Pancreas (tissue), 10 donors: ENCODE results near the gene FEM1C. TPM values are rescaled to one million over a fixed set of nuclear protein-coding genes. Genes with fewer than 3 reads are reported as not detected.
A peak's percentile ranks its signal among the peaks of the same experiment; 100 is the strongest.

Experiments used
- ATAC-seq, 4 donors: fragments of 200-7000 bp; cut with Tn5 transposase; one replicate each; pipeline versions ENCODE4 v1.8.0 to v1.9.1; 2020; ENCODE audit warnings: mild to moderate bottlenecking in 4 of 4, moderate library complexity in 4 of 4
- DNase-seq, 6 donors: peaks; one replicate each; pipeline ENCODE4 v3.0.0-alpha.2; 2020
- FAIRE-seq: peaks from 2 replicates; lab custom pipeline; 2012; peaks lifted over from hg19 to GRCh38; lab: Jason Lieb, UNC
- H3K27ac ChIP-seq, 4 donors: fragments of 200-600 bp; sonication (generic); 1 replicate in 3 of 4; 2 replicates in 1 of 4; pipeline versions ENCODE4 v1.5.0 to v1.8.0; 2020
- H3K27me3 ChIP-seq, 4 donors: fragments of 200-600 bp; one replicate each; pipeline ENCODE4 v1.8.0; 2021
- H3K36me3 ChIP-seq, 3 donors: fragments of 200-600 bp; sonication (generic) in 1 of 3; one replicate each; pipeline versions ENCODE4 v1.5.0 to v1.8.0; 2020 to 2021
- H3K4me1 ChIP-seq, 3 donors: fragments of 200-600 bp; one replicate each; pipeline ENCODE4 v1.8.0; 2021
- H3K4me3 ChIP-seq, 4 donors: fragments of 200-600 bp; sonication (generic) in 2 of 4; one replicate each; pipeline versions ENCODE4 v1.5.0 to v1.8.0; 2020 to 2021
- H3K9me3 ChIP-seq, 4 donors: fragments of 200-600 bp; one replicate each; pipeline ENCODE4 v1.8.0; 2021
- CTCF ChIP-seq, 4 donors: fragments of 200-600 bp; sonication (generic) in 3 of 4; IDR thresholded peaks; one replicate each; pipeline versions ENCODE4 v1.5.0 to v1.8.0; 2021; ENCODE audit warnings: antibody characterized with exemption in 4 of 4
- WGBS, 2 donors: extraction: QIAGEN DNeasy Blood & Tissue Kit; methylation state at CpG; one replicate each; pipeline ENCODE4 v1.1.7; 2013; 5-methylcytosine and 5-hydroxymethylcytosine counted together
- intact Hi-C, 3 donors: fragments of 100-400 bp; cut with DNase I; formaldehyde crosslinking; loops; one replicate each; pipeline versions ENCODE4 v1.11.1 to v1.14.2; 2022
- polyA plus RNA-seq, 2 donors: library from polyadenylated mRNA; stranded (reverse); fragments of 200-250 nt; gene quantifications; one replicate each; pipeline ENCODE4 v1.2.3, GENCODE V29; 2013
- total RNA-seq, 6 donors: library from RNA; stranded (reverse); fragmentation: NEBNext Ultra II Directional in 4 of 6; extraction: Animal tissue kit (Norgen Biotek cat#: 25700) in 4 of 6; gene quantifications; one replicate each; pipeline versions ENCODE4 v1.2.1 to v1.2.4, GENCODE V29; 2021 to 2023
- donor health status: healthy with polysubstance abuse.
- donor health status: DM: no; HTN: no; CAD: no; lungs with moderate emphysema.
- donor health status: DM: no; HTN: no; CAD: no.
- donor health status: control.
- donor health status: control.
- donor health status: Bipolar disorder and iron deficiency.
- donor health status: DM: yes; HTN: yes; CAD: no.
- donor health status: DM: no; HTN: no; CAD: no.
- donor health status: DM: no; HTN: no; CAD: no.
- donor health status: DM: yes; HTN: yes; CAD: no.

Gene FEM1C
- total and polyA plus RNA-seq, 8 donors, result 3.2 to 11.2 (median 7.6) TPM

- DNase-seq (peak in 4 of 6 donors; percentile 37 to 64 (median 60)), FAIRE-seq (no peak), ATAC-seq (peak; percentile 92 to 95 (median 94))
- H3K36me3 ChIP-seq, result no peaks in the 10 kb centered on the region
- intact Hi-C loops, result no loop called here
- H3K27ac ChIP-seq, result peak overlapping the region; percentile 64 to 82 (median 74)
- no peak overlapping the region for H3K4me3 ChIP-seq
- no peaks in the 10 kb centered on the region for H3K9me3 ChIP-seq
- peaks cover 12 to 23% (median 17%) of the 10 kb centered on the region in 3 donors for H3K4me1 ChIP-seq
- no peaks in the 10 kb centered on the region for H3K27me3 ChIP-seq
- 33 to 39% methylated on average over 3 of the region's 3 CpGs for WGBS, 2 donors
- TF ChIP-seq CTCF (IDR thresholded peaks at IDR 0.05), result no peak
Observed at GRCh38 chr5:115557667-115558387, 13.3 kb upstream of the FEM1C start.

GRCh38 chr5:115556276-115556675, 11.7 kb upstream of the FEM1C start:
- FAIRE-seq (no peak), ATAC-seq (no peak), DNase-seq (no peak)
- TF ChIP-seq CTCF (IDR thresholded peaks at IDR 0.05), result no peak
- Histone ChIP-seq H3K9me3 (no peaks in the 10 kb centered on the region), H3K4me3 (no peak overlapping the region), H3K4me1 (peaks cover 12 to 23% (median 17%) of the 10 kb centered on the region in 3 donors), H3K27me3 (no peaks in the 10 kb centered on the region), H3K27ac (no peak overlapping the region), H3K36me3 (no peaks in the 10 kb centered on the region)
- 94 to 98% methylated on average over 2 of the region's 2 CpGs for WGBS, 2 donors
- intact Hi-C loops, result no loop called here

GRCh38 chr5:115555084-115555633, 10.6 kb upstream of the FEM1C start:
- ATAC-seq, result no peak

GRCh38 chr5:115553082-115553481, 8.5 kb upstream of the FEM1C start:
- intact Hi-C loops, result no loop called here
- H3K36me3 ChIP-seq, result no peaks in the 10 kb centered on the region
- no peaks in the 10 kb centered on the region for H3K27me3 ChIP-seq
- H3K27ac ChIP-seq, result no peak overlapping the region
- no peak for DNase-seq
- no peak overlapping the region for H3K4me3 ChIP-seq
- peaks cover 6 to 16% (median 12%) of the 10 kb centered on the region in 3 donors for H3K4me1 ChIP-seq
- H3K9me3 ChIP-seq, result no peaks in the 10 kb centered on the region
- 87 to 94% methylated on average over 4 of the region's 4 CpGs for WGBS, 2 donors
- FAIRE-seq, result no peak
- TF ChIP-seq CTCF (IDR thresholded peaks at IDR 0.05), result no peak
- ATAC-seq, result no peak

More at GRCh38 chr5:115555084-115555633, 10.6 kb upstream of the FEM1C start:
- Histone ChIP-seq H3K27ac (no peak overlapping the region), H3K4me1 (peaks cover 12 to 27% (median 17%) of the 10 kb centered on the region in 3 donors), H3K36me3 (no peaks in the 10 kb centered on the region), H3K9me3 (no peaks in the 10 kb centered on the region), H3K4me3 (no peak overlapping the region), H3K27me3 (no peaks in the 10 kb centered on the region)
- WGBS, 2 donors, result 88 to 93% methylated on average over 4 of the region's 4 CpGs
- DNase-seq (no peak), FAIRE-seq (no peak)
- intact Hi-C loops, result no loop called here
- no peak for TF ChIP-seq CTCF (IDR thresholded peaks at IDR 0.05)

GRCh38 chr5:115551415-115551814, 6.8 kb upstream of the FEM1C start:
- no peak for TF ChIP-seq CTCF (IDR thresholded peaks at IDR 0.05)
- WGBS, 2 donors, result 72 to 82% methylated on average over 4 of the region's 4 CpGs
- H3K4me1 ChIP-seq, result peaks cover 0 to 4% (median 0%) of the 10 kb centered on the region in 3 donors
- peak in 2 of 4 donors; percentile 16 to 32 for ATAC-seq
- no peaks in the 10 kb centered on the region for H3K9me3 ChIP-seq
- intact Hi-C loops, result no loop called here
- H3K4me3 ChIP-seq, result no peak overlapping the region
- no peak for FAIRE-seq
- no peaks in the 10 kb centered on the region for H3K36me3 ChIP-seq
- no peak for DNase-seq
- H3K27me3 ChIP-seq, result no peaks in the 10 kb centered on the region
- no peak overlapping the region for H3K27ac ChIP-seq
